Body of pancreas (tissue), 4 donors: ENCODE measurements around the gene SLC9A9.

Source experiments
- POLR2A ChIP-seq, 3 donors: fragments of 450-650 bp; IDR thresholded peaks; one replicate each; pipeline ENCODE4 v1.6.1; 2016; ENCODE audit warnings: antibody characterized with exemption in 3 of 3, mild to moderate bottlenecking in 2 of 3
- TF ChIP-seq, protein P1 (sequence below), 7 experiments: fragments of 450-650 bp in 4 of 7; fragments of 200-600 bp in 3 of 7; sonication (generic) in 3 of 7; IDR thresholded peaks; one replicate each; pipeline ENCODE4 v1.5.1; 2016 to 2019; ENCODE audit warnings: antibody characterized with exemption in 7 of 7

DNA sequence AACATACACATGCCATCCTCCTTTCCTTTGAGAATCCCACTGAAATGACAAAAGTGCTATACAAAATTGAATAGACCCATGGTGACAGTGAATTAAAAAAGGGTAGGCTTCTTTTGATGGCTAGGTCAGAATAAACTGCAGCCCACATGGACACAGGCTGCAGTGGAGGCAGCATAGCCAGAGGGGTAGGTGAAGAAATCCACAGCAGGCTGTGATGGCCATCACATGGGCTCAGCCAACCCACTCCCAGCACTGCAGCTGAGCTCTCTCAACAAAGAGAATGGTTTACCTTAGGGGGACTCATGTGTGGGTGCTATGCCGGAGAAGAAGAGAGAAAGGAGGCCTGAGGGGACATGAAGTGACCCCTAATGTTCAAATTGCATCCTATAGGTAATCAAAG lies 397.6 kb downstream of the SLC9A9 start:
- TF ChIP-seq, protein P1, sequence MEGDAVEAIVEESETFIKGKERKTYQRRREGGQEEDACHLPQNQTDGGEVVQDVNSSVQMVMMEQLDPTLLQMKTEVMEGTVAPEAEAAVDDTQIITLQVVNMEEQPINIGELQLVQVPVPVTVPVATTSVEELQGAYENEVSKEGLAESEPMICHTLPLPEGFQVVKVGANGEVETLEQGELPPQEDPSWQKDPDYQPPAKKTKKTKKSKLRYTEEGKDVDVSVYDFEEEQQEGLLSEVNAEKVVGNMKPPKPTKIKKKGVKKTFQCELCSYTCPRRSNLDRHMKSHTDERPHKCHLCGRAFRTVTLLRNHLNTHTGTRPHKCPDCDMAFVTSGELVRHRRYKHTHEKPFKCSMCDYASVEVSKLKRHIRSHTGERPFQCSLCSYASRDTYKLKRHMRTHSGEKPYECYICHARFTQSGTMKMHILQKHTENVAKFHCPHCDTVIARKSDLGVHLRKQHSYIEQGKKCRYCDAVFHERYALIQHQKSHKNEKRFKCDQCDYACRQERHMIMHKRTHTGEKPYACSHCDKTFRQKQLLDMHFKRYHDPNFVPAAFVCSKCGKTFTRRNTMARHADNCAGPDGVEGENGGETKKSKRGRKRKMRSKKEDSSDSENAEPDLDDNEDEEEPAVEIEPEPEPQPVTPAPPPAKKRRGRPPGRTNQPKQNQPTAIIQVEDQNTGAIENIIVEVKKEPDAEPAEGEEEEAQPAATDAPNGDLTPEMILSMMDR (IDR thresholded peaks at IDR 0.05), result no peak
- TF ChIP-seq POLR2A (IDR thresholded peaks at IDR 0.05), result no peak
